Spleen (tissue), 11 donors: Measurements from ENCODE around the gene DISC1. TPM values are rescaled to one million over a fixed set of nuclear protein-coding genes. Genes with fewer than 3 reads are reported as not detected.
"Not testable (repeated sequence)": the region's sequence is repeated elsewhere in the genome, so short reads cannot be mapped to it uniquely, and the experiment has no call there.

Experiments
- DNase-seq: peaks from one replicate; pipeline ENCODE4 v3.0.0-alpha.2; 2020
- H3K27ac ChIP-seq, 8 donors: fragments of 200-600 bp; sonication (generic) in 7 of 8; 1 replicate in 4 of 8; 2 replicates in 4 of 8; pipeline versions ENCODE4 v1.5.0 to v1.8.0; 2016 to 2021; ENCODE audit warnings: inconsistent platforms in 4 of 8, mild to moderate bottlenecking in 4 of 8, moderate library complexity in 1 of 8
- H3K27me3 ChIP-seq, 7 donors: fragments of 200-600 bp; sonication (generic) in 6 of 7; replicated peaks in 1 of 7; 1 replicate in 4 of 7; 2 replicates in 3 of 7; pipeline versions ENCODE4 v1.5.0 to v1.8.0; 2016 to 2021; ENCODE audit warnings: inconsistent platforms in 3 of 7, mild to moderate bottlenecking in 1 of 7
- H3K36me3 ChIP-seq, 6 donors: fragments of 200-600 bp; sonication (generic) in 5 of 6; 1 replicate in 4 of 6; 2 replicates in 2 of 6; pipeline versions ENCODE4 v1.5.0 to v1.8.0; 2016 to 2021; ENCODE audit warnings: inconsistent platforms in 2 of 6
- H3K4me1 ChIP-seq, 6 donors: fragments of 200-600 bp; sonication (generic) in 5 of 6; 1 replicate in 3 of 6; 2 replicates in 3 of 6; pipeline versions ENCODE4 v1.5.0 to v1.8.0; 2016 to 2021; ENCODE audit warnings: inconsistent platforms in 3 of 6
- H3K4me3 ChIP-seq, 8 donors: fragments of 200-600 bp; sonication (generic) in 7 of 8; 1 replicate in 4 of 8; 2 replicates in 4 of 8; pipeline versions ENCODE4 v1.5.0 to v1.8.0; 2016 to 2021; ENCODE audit warnings: inconsistent platforms in 4 of 8, mild to moderate bottlenecking in 4 of 8, moderate library complexity in 2 of 8
- H3K9me3 ChIP-seq, 8 donors: fragments of 200-600 bp; sonication (generic) in 7 of 8; 1 replicate in 4 of 8; 2 replicates in 4 of 8; pipeline versions ENCODE4 v1.5.0 to v1.8.0; 2016 to 2021; ENCODE audit warnings: inconsistent platforms in 4 of 8
- CTCF ChIP-seq, 11 experiments: fragments of 200-600 bp in 7 of 11; fragments of 450-650 bp in 4 of 11; sonication (generic) in 4 of 11; IDR thresholded peaks in 8 of 11; conservative IDR thresholded peaks in 3 of 11; 1 replicate in 7 of 11; 2 replicates in 4 of 11; pipeline versions ENCODE4 v1.4.0 to v1.8.0; 2016 to 2021; ENCODE audit warnings: antibody characterized with exemption in 11 of 11, inconsistent platforms in 4 of 11, mild to moderate bottlenecking in 1 of 11
- POLR2A ChIP-seq, 3 donors: fragments of 450-650 bp; IDR thresholded peaks; one replicate each; pipeline ENCODE4 v1.5.1; 2017; ENCODE audit warnings: antibody characterized with exemption in 3 of 3, mild to moderate bottlenecking in 1 of 3
- POLR2AphosphoS5 ChIP-seq, 3 donors: sonication (generic); formaldehyde crosslinking; IDR thresholded peaks; one replicate each; pipeline ENCODE4 v1.5.1; 2017; ENCODE audit warnings: antibody characterized with exemption in 3 of 3
- WGBS, 5 donors: extraction: QIAGEN DNeasy Blood & Tissue Kit in 3 of 5; methylation state at CpG; one replicate each; pipeline versions ENCODE4 v1.1.5 to v1.1.7; 2013 to 2018; 5-methylcytosine and 5-hydroxymethylcytosine counted together
- intact Hi-C: fragments of 100-400 bp; cut with DNase I; formaldehyde crosslinking; loops from one replicate; pipeline ENCODE4 v1.15.0; 2023; ENCODE audit warnings: low total_unique reads
- polyA plus RNA-seq, 3 donors: library from polyadenylated mRNA; stranded (reverse); fragments of 200-250 nt; gene quantifications; one replicate each; pipeline ENCODE4 v1.2.1, GENCODE V29; 2013
- total RNA-seq, 7 donors: library from RNA; depleted of rRNA in 3 of 7; stranded (reverse); fragments of >200 nt in 3 of 7; fragmentation: NEBNext Ultra II Directional in 4 of 7; extraction: Animal tissue kit (Norgen Biotek cat#: 25700) in 4 of 7; gene quantifications; one replicate each; pipeline versions ENCODE4 v1.1.0 to v1.2.1, GENCODE V29; 2016 to 2021
- donor health status: healthy with polysubstance abuse.
- donor health status: DM: no; HTN: no; CAD: no; lungs with moderate emphysema.
- donor health status: DM: no; HTN: no; CAD: no.
- donor health status: Bipolar disorder and iron deficiency.
- donor health status: healthy.
- donor health status: DM: no; HTN: no; CAD: no.
- donor health status: DM: yes; HTN: yes; CAD: no.

Gene DISC1
- total and polyA plus RNA-seq, 10 donors = 0.89 to 36.4 (median 24.2) TPM

DNA sequence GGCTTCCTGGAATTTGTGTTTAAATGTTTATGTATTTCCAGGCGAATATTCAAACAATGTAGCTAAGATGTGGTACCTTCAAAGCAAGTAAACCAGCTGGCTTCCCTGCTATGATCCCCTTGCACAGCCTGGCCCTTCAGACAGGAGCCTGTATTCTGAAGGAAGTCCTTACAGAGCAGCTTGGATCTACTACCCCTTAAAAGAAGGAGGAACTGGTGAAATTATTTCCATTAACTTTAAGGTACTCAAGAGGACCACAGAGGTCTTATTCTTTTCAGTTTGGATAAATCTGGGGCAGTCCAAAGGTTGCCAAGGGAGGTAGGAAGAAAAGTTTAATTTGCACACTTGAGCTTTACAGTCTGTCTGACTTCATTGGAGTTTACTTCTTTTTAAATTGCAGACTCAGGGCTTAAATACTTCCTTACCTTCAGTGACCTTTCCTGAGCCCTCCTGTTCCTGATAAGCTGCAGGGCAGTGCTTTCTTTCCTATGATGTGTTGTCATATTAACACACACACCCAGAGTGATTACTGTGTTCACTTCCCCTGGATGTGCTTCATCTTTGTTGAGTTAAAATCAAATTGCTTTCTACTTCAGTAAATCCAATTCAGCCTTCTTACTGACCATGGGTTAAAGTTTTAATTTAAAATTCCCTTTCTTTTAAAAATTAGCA, 40.5 kb downstream of the DISC1 start:
- Histone ChIP-seq H3K27ac (no peak overlapping the region), H3K4me3 (no peak overlapping the region), H3K27me3 (no peaks in the 10 kb centered on the region), H3K4me1 (peaks cover 0 to 42% (median 0%) of the 10 kb centered on the region in 6 donors), H3K9me3 (peaks cover 0 to 43% (median 34%) of the 10 kb centered on the region in 8 donors), H3K36me3 (peaks cover 0 to 5% (median 0%) of the 10 kb centered on the region in 6 donors)
- intact Hi-C loops = no loop called here
- DNase-seq = no peak
- no peak for TF ChIP-seq POLR2AphosphoS5 (IDR thresholded peaks at IDR 0.05)
- TF ChIP-seq POLR2A (IDR thresholded peaks at IDR 0.05) = no peak
- TF ChIP-seq CTCF (IDR thresholded peaks at IDR 0.05 in 8 of 11, conservative IDR thresholded peaks at IDR 0.05 in 3 of 11) = no peak
- WGBS, 5 donors = 62 to 82% (median 74%) methylated on average over 1 of the region's 1 CpG

DNA sequence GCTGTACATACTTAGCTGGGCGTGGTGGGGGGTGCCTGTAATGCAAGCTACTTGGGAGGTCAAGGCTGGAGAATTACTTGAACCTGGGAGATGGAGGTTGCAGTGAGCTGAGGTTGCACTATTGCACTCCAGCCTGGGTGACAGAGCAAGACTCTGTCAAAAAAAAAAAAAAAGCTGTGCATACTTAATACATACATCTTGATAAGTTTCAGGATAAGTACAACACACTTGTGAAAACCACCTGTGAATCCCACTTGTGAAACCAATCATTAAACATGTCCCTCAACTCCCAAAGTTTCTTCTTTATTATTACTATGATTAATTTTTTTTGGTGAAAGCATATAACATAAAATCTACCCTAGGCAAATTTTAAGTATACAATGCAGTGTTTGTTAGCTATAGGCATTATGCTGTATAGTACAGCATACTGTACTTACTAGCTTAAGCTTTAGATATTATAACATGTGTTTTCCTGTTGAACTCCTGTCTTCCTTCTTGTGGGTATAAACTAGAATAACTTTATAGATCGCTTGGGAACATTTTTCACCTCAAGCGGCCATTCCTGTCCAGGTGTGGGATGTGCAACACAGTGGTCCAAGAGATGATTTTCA, 41.4 kb downstream of the DISC1 start:
- WGBS, 5 donors = 79 to 89% (median 85%) methylated on average over 3 of the region's 3 CpGs
- intact Hi-C loops = no loop called here

DNA sequence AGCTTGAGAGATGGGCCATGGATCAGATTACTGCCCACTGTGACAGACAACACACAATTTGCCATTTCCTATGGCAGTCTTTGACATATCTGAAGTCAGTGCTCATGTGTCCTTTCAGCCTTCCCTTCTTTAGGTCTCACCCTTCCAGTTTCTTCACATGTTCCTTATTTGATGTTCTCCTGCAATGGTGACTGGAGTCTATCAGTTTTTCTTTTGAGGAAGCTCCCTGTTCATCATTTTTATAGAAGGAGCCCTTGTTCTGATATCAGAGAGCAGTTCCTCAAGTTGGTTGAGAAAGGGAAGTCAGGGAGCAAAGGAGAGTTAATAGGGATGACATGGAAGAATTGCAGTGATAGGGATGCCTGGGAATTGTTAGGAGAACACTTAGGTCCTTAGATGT, 42.2 kb downstream of the DISC1 start:
- intact Hi-C loops = no loop called here
- H3K27ac ChIP-seq = no peak overlapping the region
- H3K36me3 ChIP-seq = no peaks in the 10 kb centered on the region
- H3K4me3 ChIP-seq = no peak overlapping the region
- H3K4me1 ChIP-seq = peaks cover 0 to 35% (median 0%) of the 10 kb centered on the region in 6 donors
- no peak for DNase-seq
- no peak for TF ChIP-seq POLR2AphosphoS5 (IDR thresholded peaks at IDR 0.05)
- TF ChIP-seq CTCF (IDR thresholded peaks at IDR 0.05 in 8 of 11, conservative IDR thresholded peaks at IDR 0.05 in 3 of 11) = no peak
- TF ChIP-seq POLR2A (IDR thresholded peaks at IDR 0.05) = no peak
- H3K27me3 ChIP-seq = no peaks in the 10 kb centered on the region
- peaks cover 0 to 26% (median 21%) of the 10 kb centered on the region in 8 donors for H3K9me3 ChIP-seq

More for the DNA sequence above, 41.4 kb downstream of the DISC1 start:
- Histone ChIP-seq H3K27me3 (no peaks in the 10 kb centered on the region), H3K9me3 (peaks cover 0 to 34% (median 27%) of the 10 kb centered on the region in 8 donors), H3K36me3 (no peaks in the 10 kb centered on the region), H3K27ac (no peak overlapping the region), H3K4me3 (no peak overlapping the region), H3K4me1 (peaks cover 0 to 41% (median 0%) of the 10 kb centered on the region in 6 donors)
- DNase-seq = no peak
- TF ChIP-seq POLR2AphosphoS5 (IDR thresholded peaks at IDR 0.05) (no peak), POLR2A (IDR thresholded peaks at IDR 0.05) (no peak)

- H3K36me3 ChIP-seq, H3K4me3 ChIP-seq, H3K27ac ChIP-seq, intact Hi-C loops, DNase-seq, H3K27me3 ChIP-seq: not testable (repeated sequence)
- Histone ChIP-seq H3K9me3 (peaks cover 0 to 26% (median 21%) of the 10 kb centered on the region in 8 donors), H3K4me1 (peaks cover 0 to 34% (median 0%) of the 10 kb centered on the region in 6 donors)
- 73 to 87% (median 83%) methylated on average over 4 of the region's 4 CpGs for WGBS, 5 donors
Measured at GRCh38 chr1:231669864-231670621, 43.5 kb downstream of the DISC1 start.

DNA sequence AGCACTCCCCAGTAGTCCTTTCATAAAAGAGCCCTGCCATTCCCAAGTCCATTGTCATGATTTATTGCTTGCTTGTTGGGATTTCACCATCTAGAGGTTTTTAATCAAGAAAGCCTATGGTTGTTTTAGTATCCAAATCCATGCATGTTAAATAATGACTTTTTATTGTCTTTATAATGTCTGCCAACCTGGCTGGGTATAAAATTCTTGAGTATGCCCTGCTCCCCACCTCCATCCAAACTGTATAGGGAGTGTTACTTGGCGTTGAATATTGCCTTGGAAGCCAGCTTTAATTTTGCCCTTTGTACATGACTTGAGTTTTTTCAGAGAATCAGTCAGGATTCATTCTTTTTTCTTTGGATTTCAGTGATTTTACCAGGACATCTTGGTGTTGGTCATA, 44.2 kb downstream of the DISC1 start:
- TF ChIP-seq POLR2AphosphoS5 (IDR thresholded peaks at IDR 0.05) (no peak), CTCF (IDR thresholded peaks at IDR 0.05 in 8 of 11, conservative IDR thresholded peaks at IDR 0.05 in 3 of 11) (no peak), POLR2A (IDR thresholded peaks at IDR 0.05) (no peak)
- no peak overlapping the region for H3K27ac ChIP-seq
- DNase-seq = no peak
- 81 to 97% (median 89%) methylated on average over 1 of the region's 1 CpG for WGBS, 5 donors
- H3K9me3 ChIP-seq = peaks cover 0 to 26% (median 21%) of the 10 kb centered on the region in 8 donors
- H3K4me3 ChIP-seq = no peak overlapping the region
- intact Hi-C loops = no loop called here
- H3K36me3 ChIP-seq = peaks cover 0 to 5% (median 0%) of the 10 kb centered on the region in 6 donors
- H3K4me1 ChIP-seq = peaks cover 0 to 27% (median 0%) of the 10 kb centered on the region in 6 donors
- no peaks in the 10 kb centered on the region for H3K27me3 ChIP-seq
